Lower leg skin (tissue), 3 donors: ENCODE data around the gene DSCAML1.

ENCODE experiments used
- POLR2A ChIP-seq, 2 donors: fragments of 450-650 bp; IDR thresholded peaks; one replicate each; pipeline ENCODE4 v1.6.1; 2016 to 2017; ENCODE audit warnings: antibody characterized with exemption in 2 of 2, mild to moderate bottlenecking in 1 of 2, moderate library complexity in 1 of 2
- TF ChIP-seq, protein P1 (sequence below), 3 donors: fragments of 450-650 bp; IDR thresholded peaks; one replicate each; pipeline ENCODE4 v1.5.1; 2016; ENCODE audit warnings: antibody characterized with exemption in 3 of 3, mild to moderate bottlenecking in 3 of 3, moderate library complexity in 2 of 3

DNA sequence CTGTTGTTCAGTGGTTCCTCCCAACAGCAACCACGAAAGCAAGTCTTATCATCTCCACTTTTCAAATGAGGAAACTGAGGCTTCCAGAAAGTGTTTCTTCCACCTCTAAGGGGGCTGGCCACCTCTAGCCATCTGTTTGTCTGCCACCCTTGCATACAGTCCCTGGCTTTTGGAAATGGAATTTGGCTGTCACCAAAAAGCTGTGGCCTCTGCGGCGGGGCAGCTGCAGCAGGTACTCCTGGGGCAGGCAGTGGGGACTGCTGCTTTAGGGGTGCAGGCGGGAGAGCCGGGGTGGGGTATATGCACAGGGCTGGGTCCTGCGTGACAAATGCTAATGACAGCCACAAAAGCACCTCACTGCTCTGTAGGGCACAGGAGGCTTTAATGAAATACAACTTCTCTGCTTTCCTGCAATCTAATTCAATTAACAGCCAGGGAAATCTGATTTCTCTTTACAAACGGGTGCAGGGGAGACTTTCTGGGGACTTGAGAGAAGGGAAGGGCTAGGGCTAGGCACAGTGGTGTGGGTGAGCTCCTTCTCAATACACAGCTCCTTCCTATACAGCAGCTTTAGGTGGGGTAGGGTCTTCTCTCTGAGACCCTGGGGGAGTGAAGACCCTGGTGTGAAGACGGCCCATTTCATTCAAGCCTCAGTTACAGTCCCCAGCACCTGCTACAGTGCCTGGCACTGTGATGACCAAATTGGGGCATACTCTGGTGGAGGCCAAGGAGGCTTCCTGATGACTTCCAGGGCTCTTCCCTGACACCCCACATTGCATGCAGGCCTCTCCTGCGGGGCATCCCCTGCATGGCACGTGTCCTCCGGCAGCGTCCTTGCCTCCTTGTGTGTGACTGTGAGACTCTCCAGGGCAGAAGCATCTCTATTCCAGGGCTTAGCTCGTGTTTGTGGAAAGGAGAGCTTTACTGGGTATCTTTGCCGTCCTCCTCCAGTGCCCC is 307.7 kb downstream of the DSCAML1 start:
- no peak for TF ChIP-seq POLR2A (IDR thresholded peaks at IDR 0.05)
- TF ChIP-seq, protein P1, sequence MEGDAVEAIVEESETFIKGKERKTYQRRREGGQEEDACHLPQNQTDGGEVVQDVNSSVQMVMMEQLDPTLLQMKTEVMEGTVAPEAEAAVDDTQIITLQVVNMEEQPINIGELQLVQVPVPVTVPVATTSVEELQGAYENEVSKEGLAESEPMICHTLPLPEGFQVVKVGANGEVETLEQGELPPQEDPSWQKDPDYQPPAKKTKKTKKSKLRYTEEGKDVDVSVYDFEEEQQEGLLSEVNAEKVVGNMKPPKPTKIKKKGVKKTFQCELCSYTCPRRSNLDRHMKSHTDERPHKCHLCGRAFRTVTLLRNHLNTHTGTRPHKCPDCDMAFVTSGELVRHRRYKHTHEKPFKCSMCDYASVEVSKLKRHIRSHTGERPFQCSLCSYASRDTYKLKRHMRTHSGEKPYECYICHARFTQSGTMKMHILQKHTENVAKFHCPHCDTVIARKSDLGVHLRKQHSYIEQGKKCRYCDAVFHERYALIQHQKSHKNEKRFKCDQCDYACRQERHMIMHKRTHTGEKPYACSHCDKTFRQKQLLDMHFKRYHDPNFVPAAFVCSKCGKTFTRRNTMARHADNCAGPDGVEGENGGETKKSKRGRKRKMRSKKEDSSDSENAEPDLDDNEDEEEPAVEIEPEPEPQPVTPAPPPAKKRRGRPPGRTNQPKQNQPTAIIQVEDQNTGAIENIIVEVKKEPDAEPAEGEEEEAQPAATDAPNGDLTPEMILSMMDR (IDR thresholded peaks at IDR 0.05) = no peak
